K562 (cell line): Measurements from ENCODE around the gene GNAI2. TPM values are rescaled to one million over a fixed set of nuclear protein-coding genes. Genes with fewer than 3 reads are reported as not detected.

ENCODE experiments used
- DACH1 ChIP-seq: fragments of 450-650 bp; IDR thresholded peaks from 2 replicates; pipeline ENCODE4 v1.6.1; 2018; ENCODE audit not compliant: partially characterized antibody
- EGR1 ChIP-seq: fragments of 450-650 bp; conservative IDR thresholded peaks from 2 replicates; pipeline ENCODE4 v1.6.1; 2017; ENCODE audit warnings: mild to moderate bottlenecking
- EHMT2 ChIP-seq: fragments of 450-650 bp; IDR thresholded peaks from 2 replicates; pipeline ENCODE4 v1.6.1; 2018; ENCODE audit warnings: antibody characterized with exemption
- ETS2 ChIP-seq: IDR thresholded peaks from 2 replicates; pipeline ENCODE4 v1.6.1; 2016; ENCODE audit warnings: borderline replicate concordance, missing genetic modification characterization, mild to moderate bottlenecking, moderate library complexity, missing compliant biosample characterization; ENCODE audit not compliant: poor library complexity, severe bottlenecking
- HNRNPLL ChIP-seq: fragments of 200-400 bp; formaldehyde crosslinking; IDR thresholded peaks from 2 replicates; pipeline ENCODE4 v1.6.1; 2017; ENCODE audit warnings: low read length, low read depth, mild to moderate bottlenecking; ENCODE audit not compliant: poor library complexity, severe bottlenecking
- KLF13 ChIP-seq: fragments of 450-650 bp; IDR thresholded peaks from 2 replicates; pipeline ENCODE4 v1.6.1; 2016; ENCODE audit warnings: missing genetic modification characterization, low read depth, mild to moderate bottlenecking, missing compliant biosample characterization, moderate library complexity, borderline replicate concordance
- NCOA6 ChIP-seq: fragments of 450-650 bp; IDR thresholded peaks from 2 replicates; pipeline ENCODE4 v1.6.1; 2017; ENCODE audit warnings: mild to moderate bottlenecking
- NEUROD1 ChIP-seq: fragments of 150-350 bp; IDR thresholded peaks from 2 replicates; pipeline ENCODE4 v1.6.1; 2014; ENCODE audit warnings: borderline replicate concordance, low read length, low read depth; ENCODE audit not compliant: partially characterized antibody
- NRF1 ChIP-seq, 2 experiments: fragments of 450-650 bp; IDR thresholded peaks in 1 of 2; conservative IDR thresholded peaks in 1 of 2; 2 replicates each; pipeline ENCODE4 v1.6.1; 2014; ENCODE audit warnings: mild to moderate bottlenecking in 2 of 2
- PURB ChIP-seq: sonication (generic); formaldehyde crosslinking; IDR thresholded peaks from 2 replicates; pipeline ENCODE4 v1.9.0; 2021; ENCODE audit warnings: low read depth, mild to moderate bottlenecking, missing genetic modification reagents
- RBM15 ChIP-seq: fragments of 200-400 bp; formaldehyde crosslinking; IDR thresholded peaks from 2 replicates; pipeline ENCODE4 v1.6.1; 2018; ENCODE audit warnings: mild to moderate bottlenecking, low read length, moderate library complexity; ENCODE audit not compliant: insufficient read depth
- SLC30A9 ChIP-seq: fragments of 250-450 bp; sonication (Bioruptor Pico); IDR thresholded peaks from 2 replicates; pipeline ENCODE4 v1.8.0; 2022; ENCODE audit warnings: mild to moderate bottlenecking, moderate library complexity
- ZFP1 ChIP-seq: fragments of 450-650 bp; formaldehyde crosslinking; IDR thresholded peaks from 2 replicates; pipeline ENCODE4 v1.4.0; 2020; ENCODE audit warnings: mild to moderate bottlenecking, mixed read lengths
- ZFX ChIP-seq: sonication (generic); formaldehyde crosslinking; IDR thresholded peaks from 2 replicates; pipeline ENCODE4 v1.8.0; 2022; ENCODE audit warnings: mild to moderate bottlenecking, missing genetic modification reagents, moderate library complexity
- ZNF695 ChIP-seq: fragments of 450-650 bp; formaldehyde crosslinking; IDR thresholded peaks from 2 replicates; pipeline ENCODE4 v1.4.0; 2020; ENCODE audit warnings: mild to moderate bottlenecking, moderate library complexity
- ZNF79 ChIP-seq: fragments of 250-450 bp; sonication (Bioruptor Pico); IDR thresholded peaks from 2 replicates; pipeline ENCODE4 v1.4.0; 2020; ENCODE audit warnings: low read depth, mild to moderate bottlenecking, moderate library complexity
- polyA plus RNA-seq, 8 experiments: library from polyadenylated mRNA; depleted of rRNA in 4 of 8; stranded (reverse) in 5 of 8; unstranded in 3 of 8; fragments of >200 nt; fragmentation: Nextera tagmentation in 2 of 8; fragmentation: Illumina TruSeq in 1 of 8; extraction: Ambion mirVana in 2 of 8; extraction: Trizol in 1 of 8; gene quantifications; 2 replicates each; pipeline versions ENCODE4 v1.2.1 to v1.2.3, GENCODE V29; 2011 to 2014; ENCODE audit warnings: inconsistent platforms in 1 of 8, missing spikeins in 1 of 8
- total RNA-seq, 7 experiments: library from RNA; depleted of rRNA in 6 of 7; stranded (reverse); fragments of >200 nt in 6 of 7; fragmentation: Illumina TruSeq in 2 of 7; extraction: Trizol in 2 of 7; gene quantifications; 2 replicates each; pipeline versions ENCODE4 v1.2.1 to v1.2.3, GENCODE V29; 2011 to 2021; ENCODE audit warnings: low replicate concordance in 1 of 7
- TF ChIP-seq, protein P1 (sequence below), 2 experiments: fragments of 200-800 bp in 1 of 2; sonication (Bioruptor generic) in 1 of 2; sonication (generic) in 1 of 2; formaldehyde crosslinking in 1 of 2; IDR thresholded peaks in 1 of 2; conservative IDR thresholded peaks in 1 of 2; 2 replicates each; pipeline versions ENCODE4 v1.5.0 to v1.6.1; 2016 to 2020; ENCODE audit warnings: missing compliant biosample characterization in 1 of 2, missing genetic modification characterization in 1 of 2, missing genetic modification reagents in 1 of 2
- TF ChIP-seq, protein P2 (sequence below): sonication (generic); formaldehyde crosslinking; IDR thresholded peaks from 2 replicates; pipeline ENCODE4 v1.8.0; 2022; ENCODE audit warnings: mild to moderate bottlenecking, missing genetic modification reagents
- TF ChIP-seq, protein P3 (sequence below): fragments of 250-450 bp; sonication (Bioruptor Pico); IDR thresholded peaks from 2 replicates; pipeline ENCODE4 v1.8.0; 2021; ENCODE audit warnings: borderline replicate concordance, mild to moderate bottlenecking, moderate library complexity; ENCODE audit not compliant: poor library complexity, severe bottlenecking
- TF ChIP-seq, protein P4 (sequence below): fragments of 450-650 bp; conservative IDR thresholded peaks from 2 replicates; pipeline ENCODE4 v1.6.1; 2016; ENCODE audit warnings: missing genetic modification characterization, low read depth, mild to moderate bottlenecking, control low read depth, missing compliant biosample characterization
- TF ChIP-seq, protein P5 (sequence below): sonication (generic); formaldehyde crosslinking; IDR thresholded peaks from 2 replicates; pipeline ENCODE4 v1.8.0; 2022; ENCODE audit warnings: mild to moderate bottlenecking, low read depth, missing genetic modification reagents

The GNAI2 gene
- total and polyA plus RNA-seq, 9 of the 15 experiments (the other 6 are each of a cell fraction or from before 2014, with no cell fraction given) = 1.1 to 72.2 (median 42.7) TPM

DNA sequence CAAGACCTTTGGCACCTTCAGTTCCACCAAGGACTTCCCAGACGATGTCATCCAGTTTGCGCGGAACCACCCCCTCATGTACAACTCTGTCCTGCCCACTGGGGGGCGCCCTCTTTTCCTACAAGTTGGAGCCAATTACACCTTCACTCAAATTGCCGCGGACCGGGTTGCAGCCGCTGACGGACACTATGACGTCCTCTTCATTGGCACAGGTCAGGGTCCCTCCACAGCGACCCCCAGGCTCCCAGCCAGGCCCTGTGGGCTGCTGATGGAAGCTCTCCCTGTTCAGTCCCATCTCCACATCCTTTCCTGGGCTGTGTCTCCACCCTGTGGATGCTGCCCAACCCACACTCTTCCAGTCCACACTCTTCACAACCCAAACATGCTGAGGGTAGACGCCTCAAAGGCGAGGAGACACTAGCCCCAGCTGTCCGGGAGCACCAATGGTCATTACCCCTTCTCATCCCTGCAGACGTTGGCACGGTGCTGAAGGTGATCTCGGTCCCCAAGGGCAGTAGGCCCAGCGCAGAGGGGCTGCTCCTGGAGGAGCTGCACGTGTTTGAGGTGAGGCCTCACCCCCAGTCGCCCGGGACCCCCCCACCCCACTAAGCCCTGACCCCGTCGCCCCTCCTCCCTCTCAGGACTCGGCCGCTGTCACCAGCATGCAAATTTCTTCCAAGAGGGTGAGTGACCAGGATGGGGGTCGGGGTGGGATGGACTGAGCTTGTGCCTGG lies 38.5 kb downstream of the GNAI2 start (continued):
- no peak for TF ChIP-seq RBM15
- no peak for TF ChIP-seq NEUROD1
- TF ChIP-seq, protein P1, sequence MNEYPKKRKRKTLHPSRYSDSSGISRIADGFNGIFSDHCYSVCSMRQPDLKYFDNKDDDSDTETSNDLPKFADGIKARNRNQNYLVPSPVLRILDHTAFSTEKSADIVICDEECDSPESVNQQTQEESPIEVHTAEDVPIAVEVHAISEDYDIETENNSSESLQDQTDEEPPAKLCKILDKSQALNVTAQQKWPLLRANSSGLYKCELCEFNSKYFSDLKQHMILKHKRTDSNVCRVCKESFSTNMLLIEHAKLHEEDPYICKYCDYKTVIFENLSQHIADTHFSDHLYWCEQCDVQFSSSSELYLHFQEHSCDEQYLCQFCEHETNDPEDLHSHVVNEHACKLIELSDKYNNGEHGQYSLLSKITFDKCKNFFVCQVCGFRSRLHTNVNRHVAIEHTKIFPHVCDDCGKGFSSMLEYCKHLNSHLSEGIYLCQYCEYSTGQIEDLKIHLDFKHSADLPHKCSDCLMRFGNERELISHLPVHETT (CRISPR knock-in tag; conservative IDR thresholded peaks at IDR 0.05 in 1 of 2, IDR thresholded peaks at IDR 0.05 in 1 of 2) = no peak
- TF ChIP-seq HNRNPLL = no peak
- no peak for TF ChIP-seq ZNF79 (CRISPR knock-in tag)
- TF ChIP-seq NCOA6 = no peak
- no peak for TF ChIP-seq SLC30A9 (CRISPR knock-in tag)
- no peak for TF ChIP-seq PURB (CRISPR knock-in tag)
- TF ChIP-seq ETS2 (tag) = no peak
- TF ChIP-seq ZFP1 (CRISPR knock-in tag) = no peak
- TF ChIP-seq, protein P2, sequence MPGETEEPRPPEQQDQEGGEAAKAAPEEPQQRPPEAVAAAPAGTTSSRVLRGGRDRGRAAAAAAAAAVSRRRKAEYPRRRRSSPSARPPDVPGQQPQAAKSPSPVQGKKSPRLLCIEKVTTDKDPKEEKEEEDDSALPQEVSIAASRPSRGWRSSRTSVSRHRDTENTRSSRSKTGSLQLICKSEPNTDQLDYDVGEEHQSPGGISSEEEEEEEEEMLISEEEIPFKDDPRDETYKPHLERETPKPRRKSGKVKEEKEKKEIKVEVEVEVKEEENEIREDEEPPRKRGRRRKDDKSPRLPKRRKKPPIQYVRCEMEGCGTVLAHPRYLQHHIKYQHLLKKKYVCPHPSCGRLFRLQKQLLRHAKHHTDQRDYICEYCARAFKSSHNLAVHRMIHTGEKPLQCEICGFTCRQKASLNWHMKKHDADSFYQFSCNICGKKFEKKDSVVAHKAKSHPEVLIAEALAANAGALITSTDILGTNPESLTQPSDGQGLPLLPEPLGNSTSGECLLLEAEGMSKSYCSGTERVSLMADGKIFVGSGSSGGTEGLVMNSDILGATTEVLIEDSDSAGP (CRISPR knock-in tag) = no peak
- TF ChIP-seq, protein P3, sequence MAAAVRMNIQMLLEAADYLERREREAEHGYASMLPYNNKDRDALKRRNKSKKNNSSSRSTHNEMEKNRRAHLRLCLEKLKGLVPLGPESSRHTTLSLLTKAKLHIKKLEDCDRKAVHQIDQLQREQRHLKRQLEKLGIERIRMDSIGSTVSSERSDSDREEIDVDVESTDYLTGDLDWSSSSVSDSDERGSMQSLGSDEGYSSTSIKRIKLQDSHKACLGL (CRISPR knock-in tag) = no peak
- TF ChIP-seq, protein P4, sequence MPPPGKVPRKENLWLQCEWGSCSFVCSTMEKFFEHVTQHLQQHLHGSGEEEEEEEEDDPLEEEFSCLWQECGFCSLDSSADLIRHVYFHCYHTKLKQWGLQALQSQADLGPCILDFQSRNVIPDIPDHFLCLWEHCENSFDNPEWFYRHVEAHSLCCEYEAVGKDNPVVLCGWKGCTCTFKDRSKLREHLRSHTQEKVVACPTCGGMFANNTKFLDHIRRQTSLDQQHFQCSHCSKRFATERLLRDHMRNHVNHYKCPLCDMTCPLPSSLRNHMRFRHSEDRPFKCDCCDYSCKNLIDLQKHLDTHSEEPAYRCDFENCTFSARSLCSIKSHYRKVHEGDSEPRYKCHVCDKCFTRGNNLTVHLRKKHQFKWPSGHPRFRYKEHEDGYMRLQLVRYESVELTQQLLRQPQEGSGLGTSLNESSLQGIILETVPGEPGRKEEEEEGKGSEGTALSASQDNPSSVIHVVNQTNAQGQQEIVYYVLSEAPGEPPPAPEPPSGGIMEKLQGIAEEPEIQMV (tag) = peak; percentile 70
- no peak for TF ChIP-seq DACH1
- TF ChIP-seq NRF1 (conservative IDR thresholded peaks at IDR 0.05 in 1 of 2, IDR thresholded peaks at IDR 0.05 in 1 of 2) = 0 out of 4 replicates have a peak, but pooled peaks of 1 of the 2 experiments have one; percentile 24
- no peak for TF ChIP-seq EHMT2
- TF ChIP-seq KLF13 (tag) = no peak
- no peak for TF ChIP-seq ZNF695 (CRISPR knock-in tag)
- 0 out of 2 replicates have a peak, but pooled peaks have one; percentile 8 for TF ChIP-seq ZFX (CRISPR knock-in tag)
- TF ChIP-seq EGR1 = peak; percentile 78
- TF ChIP-seq, protein P5, sequence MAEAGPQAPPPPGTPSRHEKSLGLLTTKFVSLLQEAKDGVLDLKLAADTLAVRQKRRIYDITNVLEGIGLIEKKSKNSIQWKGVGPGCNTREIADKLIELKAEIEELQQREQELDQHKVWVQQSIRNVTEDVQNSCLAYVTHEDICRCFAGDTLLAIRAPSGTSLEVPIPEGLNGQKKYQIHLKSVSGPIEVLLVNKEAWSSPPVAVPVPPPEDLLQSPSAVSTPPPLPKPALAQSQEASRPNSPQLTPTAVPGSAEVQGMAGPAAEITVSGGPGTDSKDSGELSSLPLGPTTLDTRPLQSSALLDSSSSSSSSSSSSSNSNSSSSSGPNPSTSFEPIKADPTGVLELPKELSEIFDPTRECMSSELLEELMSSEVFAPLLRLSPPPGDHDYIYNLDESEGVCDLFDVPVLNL (CRISPR knock-in tag) = no peak
